Stimulated activated effector memory CD8-positive, alpha-beta T cell treated with anti-CD3 and anti-CD28 coated beads, Interleukin-12 subunit alpha, Interleukin-12 subunit beta, amount 100 ng/mL, for 72 hours (primary cell): ENCODE measurements around the gene WNT5B.

Source experiments
- ATAC-seq: fragments of 150-1000 bp; cut with Tn5 transposase; 2 replicates; pipeline ENCODE4 v1.10.0; 2021
- DNase-seq, 2 donors: peaks; one replicate each; pipeline ENCODE4 v3.0.0; 2021 to 2022; ENCODE audit warnings: low spot score in 2 of 2
- H3K27ac Mint-ChIP-seq: one replicate; pipeline ENCODE4 v1.8.0; 2022; ENCODE audit warnings: mild to moderate bottlenecking, mixed read lengths
- H3K36me3 Mint-ChIP-seq: one replicate; pipeline ENCODE4 v1.8.0; 2022; ENCODE audit warnings: mild to moderate bottlenecking, mixed read lengths
- H3K4me1 Mint-ChIP-seq: one replicate; pipeline ENCODE4 v1.8.0; 2022; ENCODE audit warnings: mixed read lengths
- H3K4me3 Mint-ChIP-seq: one replicate; pipeline ENCODE4 v1.8.0; 2022; ENCODE audit warnings: mild to moderate bottlenecking, mixed read lengths
- H3K9me3 Mint-ChIP-seq: one replicate; pipeline ENCODE4 v1.8.0; 2022; ENCODE audit warnings: mixed read lengths

WNT5B gene

GRCh38 chr12:1628666-1629337 is at the start of gene WNT5B:
WNT5B (plus strand) TSS chr12:1629231; CDS start chr12:1631355, 2,124 bp downstream.
- Mint-ChIP-seq H3K36me3 (no peaks in the 10 kb centered on the region), H3K27ac (no peak within 1 kb of the TSS), H3K4me3 (peak within 1 kb of the TSS; percentile 63), H3K9me3 (no peaks in the 10 kb centered on the region), H3K4me1 (peaks cover 7% of the 10 kb centered on the region)
- no peak for ATAC-seq
- no peak for DNase-seq

GRCh38 chr12:1579651-1580435 is 49.2 kb upstream of the WNT5B start:
- Mint-ChIP-seq H3K4me3 (no peak overlapping the region), H3K27ac (no peak overlapping the region), H3K4me1 (peaks cover 20% of the 10 kb centered on the region), H3K9me3 (no peaks in the 10 kb centered on the region), H3K36me3 (no peaks in the 10 kb centered on the region)
- ATAC-seq: no peak
- no peak for DNase-seq

- ATAC-seq: no peak
- no peaks in the 10 kb centered on the region for H3K9me3 Mint-ChIP-seq
- no peak overlapping the region for H3K27ac Mint-ChIP-seq
- no peak for DNase-seq
- H3K4me3 Mint-ChIP-seq: no peak overlapping the region
- no peaks in the 10 kb centered on the region for H3K36me3 Mint-ChIP-seq
- peaks cover 17% of the 10 kb centered on the region for H3K4me1 Mint-ChIP-seq
Observed at GRCh38 chr12:1580526-1580925, 48.5 kb upstream of the WNT5B start.

GRCh38 chr12:1581973-1582708 is 46.9 kb upstream of the WNT5B start:
- Mint-ChIP-seq H3K4me3 (no peak overlapping the region), H3K4me1 (peaks cover 14% of the 10 kb centered on the region), H3K27ac (no peak overlapping the region), H3K36me3 (peaks cover 9% of the 10 kb centered on the region), H3K9me3 (no peaks in the 10 kb centered on the region)
- DNase-seq (no peak), ATAC-seq (no peak)

- Mint-ChIP-seq H3K27ac (no peak overlapping the region), H3K4me3 (no peak overlapping the region), H3K4me1 (peaks cover 17% of the 10 kb centered on the region), H3K9me3 (no peaks in the 10 kb centered on the region), H3K36me3 (peaks cover 14% of the 10 kb centered on the region)
- ATAC-seq: no peak
- DNase-seq: no peak
Observed at GRCh38 chr12:1582709-1583050, 46.4 kb upstream of the WNT5B start.

- Mint-ChIP-seq H3K27ac (no peak overlapping the region), H3K4me1 (peaks cover 26% of the 10 kb centered on the region), H3K9me3 (no peaks in the 10 kb centered on the region), H3K4me3 (no peak overlapping the region), H3K36me3 (peaks cover 19% of the 10 kb centered on the region)
- DNase-seq (peak; percentile 50 to 73), ATAC-seq (peak; percentile 76)
Observed at GRCh38 chr12:1583421-1584078, 45.5 kb upstream of the WNT5B start.

GRCh38 chr12:1584326-1584725 is 44.7 kb upstream of the WNT5B start:
- H3K4me1 Mint-ChIP-seq: peaks cover 30% of the 10 kb centered on the region
- no peak overlapping the region for H3K27ac Mint-ChIP-seq
- H3K9me3 Mint-ChIP-seq: no peaks in the 10 kb centered on the region
- H3K36me3 Mint-ChIP-seq: peaks cover 25% of the 10 kb centered on the region
- ATAC-seq (no peak), DNase-seq (no peak)
- no peak overlapping the region for H3K4me3 Mint-ChIP-seq

- Mint-ChIP-seq H3K4me3 (no peak overlapping the region), H3K4me1 (peaks cover 53% of the 10 kb centered on the region), H3K9me3 (no peaks in the 10 kb centered on the region), H3K36me3 (peaks cover 53% of the 10 kb centered on the region), H3K27ac (peak overlapping the region; percentile 76)
- DNase-seq: no peak
- no peak for ATAC-seq
Observed at GRCh38 chr12:1587927-1588574, 41.0 kb upstream of the WNT5B start.

GRCh38 chr12:1588575-1588947 is 40.5 kb upstream of the WNT5B start:
- DNase-seq: no peak
- Mint-ChIP-seq H3K27ac (peak overlapping the region; percentile 76), H3K9me3 (no peaks in the 10 kb centered on the region), H3K4me1 (peaks cover 51% of the 10 kb centered on the region), H3K36me3 (peaks cover 58% of the 10 kb centered on the region), H3K4me3 (no peak overlapping the region)
- no peak for ATAC-seq

- peak overlapping the region; percentile 83 for H3K4me3 Mint-ChIP-seq
- peaks cover 56% of the 10 kb centered on the region for H3K4me1 Mint-ChIP-seq
- no peak for ATAC-seq
- peak overlapping the region; percentile 92 for H3K27ac Mint-ChIP-seq
- H3K36me3 Mint-ChIP-seq: peaks cover 68% of the 10 kb centered on the region
- no peak for DNase-seq
- H3K9me3 Mint-ChIP-seq: no peaks in the 10 kb centered on the region
Observed at GRCh38 chr12:1590221-1590979, 38.6 kb upstream of the WNT5B start.

GRCh38 chr12:1591034-1591433 is 38.0 kb upstream of the WNT5B start:
- H3K36me3 Mint-ChIP-seq: peaks cover 70% of the 10 kb centered on the region
- ATAC-seq (peak; percentile 31), DNase-seq (no peak)
- H3K9me3 Mint-ChIP-seq: no peaks in the 10 kb centered on the region
- peaks cover 58% of the 10 kb centered on the region for H3K4me1 Mint-ChIP-seq
- peak overlapping the region; percentile 92 for H3K27ac Mint-ChIP-seq
- H3K4me3 Mint-ChIP-seq: peak overlapping the region; percentile 83

- Mint-ChIP-seq H3K36me3 (peaks cover 67% of the 10 kb centered on the region), H3K4me1 (peaks cover 58% of the 10 kb centered on the region), H3K4me3 (peak overlapping the region; percentile 83), H3K9me3 (no peaks in the 10 kb centered on the region), H3K27ac (peak overlapping the region; percentile 92)
- ATAC-seq (no peak), DNase-seq (no peak)
Observed at GRCh38 chr12:1591543-1591942, 37.5 kb upstream of the WNT5B start.

GRCh38 chr12:1592444-1593173 is 36.4 kb upstream of the WNT5B start:
- Mint-ChIP-seq H3K36me3 (peaks cover 57% of the 10 kb centered on the region), H3K4me1 (peaks cover 56% of the 10 kb centered on the region), H3K4me3 (peak overlapping the region; percentile 83), H3K27ac (peak overlapping the region; percentile 92), H3K9me3 (no peaks in the 10 kb centered on the region)
- ATAC-seq: peak; percentile 61
- DNase-seq: peak; percentile 34 to 82
